NB4 (cell line): ENCODE data around the gene PLCH2.

Experiments used
- POLR2A ChIP-seq: IDR thresholded peaks from 2 replicates; pipeline ENCODE4 v1.6.1; 2011; ENCODE audit warnings: mild to moderate bottlenecking; ENCODE audit not compliant: insufficient read length; ENCODE audit errors: extremely low read depth
- TF ChIP-seq, protein P1 (sequence below): IDR thresholded peaks from one replicate; pipeline ENCODE4 v1.5.1; 2012; ENCODE audit warnings: low read depth, low read length

GRCh38 chr1:2515763-2516080 is 39.6 kb downstream of the PLCH2 start:
- no peak for TF ChIP-seq POLR2A
- TF ChIP-seq, protein P1, sequence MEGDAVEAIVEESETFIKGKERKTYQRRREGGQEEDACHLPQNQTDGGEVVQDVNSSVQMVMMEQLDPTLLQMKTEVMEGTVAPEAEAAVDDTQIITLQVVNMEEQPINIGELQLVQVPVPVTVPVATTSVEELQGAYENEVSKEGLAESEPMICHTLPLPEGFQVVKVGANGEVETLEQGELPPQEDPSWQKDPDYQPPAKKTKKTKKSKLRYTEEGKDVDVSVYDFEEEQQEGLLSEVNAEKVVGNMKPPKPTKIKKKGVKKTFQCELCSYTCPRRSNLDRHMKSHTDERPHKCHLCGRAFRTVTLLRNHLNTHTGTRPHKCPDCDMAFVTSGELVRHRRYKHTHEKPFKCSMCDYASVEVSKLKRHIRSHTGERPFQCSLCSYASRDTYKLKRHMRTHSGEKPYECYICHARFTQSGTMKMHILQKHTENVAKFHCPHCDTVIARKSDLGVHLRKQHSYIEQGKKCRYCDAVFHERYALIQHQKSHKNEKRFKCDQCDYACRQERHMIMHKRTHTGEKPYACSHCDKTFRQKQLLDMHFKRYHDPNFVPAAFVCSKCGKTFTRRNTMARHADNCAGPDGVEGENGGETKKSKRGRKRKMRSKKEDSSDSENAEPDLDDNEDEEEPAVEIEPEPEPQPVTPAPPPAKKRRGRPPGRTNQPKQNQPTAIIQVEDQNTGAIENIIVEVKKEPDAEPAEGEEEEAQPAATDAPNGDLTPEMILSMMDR: no peak
